GM19025 (cell line): ENCODE results near the gene RHBDL1.
"Not testable (repeated sequence)": the region's sequence is repeated elsewhere in the genome, so short reads cannot be mapped to it uniquely, and the experiment has no call there.

Source experiments
- ATAC-seq: cut with Tn5 transposase; IDR thresholded peaks from one replicate; pipeline ENCODE4 v1.9.1; 2021; ENCODE audit warnings: mild to moderate bottlenecking, low read depth, moderate library complexity; ENCODE audit not compliant: unreplicated experiment

The RHBDL1 gene

DNA sequence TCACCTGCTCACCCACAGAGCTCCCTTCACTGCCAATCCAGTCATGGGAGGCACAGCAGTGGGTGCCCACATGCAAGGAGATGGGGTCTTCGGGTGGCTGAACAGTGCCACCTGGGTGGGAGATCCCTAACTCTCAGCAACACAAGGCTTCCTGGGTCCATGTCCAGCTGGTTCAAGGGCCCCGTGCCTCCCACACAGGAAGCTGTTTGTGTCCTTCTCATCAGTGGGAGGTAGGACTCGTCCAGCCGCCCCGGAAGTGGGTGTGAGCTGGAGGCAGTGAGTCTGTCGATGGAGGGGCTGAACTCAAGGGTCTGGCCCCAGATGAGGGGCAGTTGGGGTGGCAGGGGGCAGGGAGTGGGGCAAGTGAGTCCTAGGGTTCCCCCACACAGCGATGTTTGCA, 28.6 kb downstream of the RHBDL1 start:
- ATAC-seq = no peak

DNA sequence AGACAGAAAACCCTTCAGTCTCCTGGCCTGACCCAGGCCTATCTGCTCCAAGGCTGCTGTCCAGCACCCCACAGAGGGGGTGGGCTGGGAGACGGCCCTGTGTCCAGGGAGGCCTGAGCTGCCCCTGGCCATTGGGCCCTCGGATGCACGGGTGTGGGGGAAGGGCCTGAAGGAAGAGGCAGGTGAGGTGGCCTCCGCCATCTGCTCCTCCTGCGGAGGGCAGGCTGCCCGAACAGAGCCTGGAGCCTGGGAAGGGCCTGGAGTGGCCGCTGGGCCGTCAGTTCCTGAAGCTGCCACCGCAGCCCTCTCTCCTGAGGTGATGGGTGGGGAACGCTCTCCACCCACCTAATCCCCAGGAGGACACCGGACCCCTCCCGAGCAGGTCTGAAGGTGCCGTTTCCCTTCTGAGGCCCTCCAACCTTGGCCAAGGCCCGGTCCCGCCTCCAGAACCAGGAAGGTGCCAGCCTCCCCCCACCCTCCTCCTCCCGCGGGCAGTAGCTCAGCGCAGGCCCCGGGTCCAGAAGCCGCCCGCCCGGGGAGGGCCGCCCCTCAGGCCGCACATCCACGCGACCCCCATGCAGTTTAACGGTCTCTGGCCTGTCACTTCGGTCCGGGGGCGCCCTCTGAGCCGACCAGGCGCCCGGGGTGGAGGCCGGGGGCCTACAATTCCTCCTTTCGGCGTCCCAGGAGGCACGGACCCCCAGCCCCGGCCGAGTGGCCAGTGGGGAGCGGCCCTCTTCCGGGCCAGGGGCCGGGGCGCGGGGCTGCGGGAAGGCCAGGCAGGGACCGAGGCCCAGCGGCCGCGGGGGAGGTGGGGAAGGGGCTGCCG, 29.3 kb downstream of the RHBDL1 start:
- ATAC-seq = no peak

DNA sequence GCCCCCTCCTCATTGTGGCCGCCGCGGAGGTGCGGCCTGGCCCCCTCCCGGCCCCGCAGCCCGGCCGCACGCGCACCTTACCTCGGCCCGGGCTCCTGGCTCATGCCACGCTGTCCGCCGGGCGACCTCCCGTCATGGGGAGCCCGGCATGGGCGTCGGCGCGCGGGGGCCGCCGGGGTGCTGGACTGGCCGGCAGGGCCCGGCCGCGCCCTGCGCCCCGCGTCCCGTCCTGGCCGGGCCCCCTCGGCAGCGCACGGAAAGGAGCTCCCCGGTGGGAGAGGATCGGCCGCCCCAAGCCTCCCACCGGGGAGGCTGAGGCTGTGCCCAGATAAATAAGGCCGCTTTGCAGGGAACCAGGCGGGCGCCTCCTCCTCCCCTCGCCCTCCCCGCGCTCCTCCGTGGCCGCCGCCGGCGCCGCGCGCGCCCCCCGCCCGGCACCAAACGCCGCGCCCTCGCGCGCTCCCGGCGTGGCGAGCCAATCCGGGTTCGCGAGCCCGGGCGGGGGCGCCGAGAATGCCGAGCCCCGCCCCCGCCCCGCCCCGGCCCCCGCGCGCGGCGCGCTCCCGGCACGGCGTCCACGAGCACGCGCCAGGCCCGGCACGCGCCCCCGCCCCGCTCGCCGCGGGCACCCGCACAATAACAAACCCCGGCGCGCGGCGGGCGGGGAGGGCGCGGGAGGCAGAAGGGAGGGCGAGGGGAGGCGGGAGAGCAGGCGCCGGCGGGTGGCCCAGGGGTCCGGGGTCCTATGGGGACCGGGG, 30.1 kb downstream of the RHBDL1 start, which contains the start of gene FBXL16:
TSS of gene FBXL16 (minus strand) at position 371 of the 758 bp plus-strand sequence. CDS start 8,396 bp downstream, outside the sequence.
- ATAC-seq = no peak

DNA sequence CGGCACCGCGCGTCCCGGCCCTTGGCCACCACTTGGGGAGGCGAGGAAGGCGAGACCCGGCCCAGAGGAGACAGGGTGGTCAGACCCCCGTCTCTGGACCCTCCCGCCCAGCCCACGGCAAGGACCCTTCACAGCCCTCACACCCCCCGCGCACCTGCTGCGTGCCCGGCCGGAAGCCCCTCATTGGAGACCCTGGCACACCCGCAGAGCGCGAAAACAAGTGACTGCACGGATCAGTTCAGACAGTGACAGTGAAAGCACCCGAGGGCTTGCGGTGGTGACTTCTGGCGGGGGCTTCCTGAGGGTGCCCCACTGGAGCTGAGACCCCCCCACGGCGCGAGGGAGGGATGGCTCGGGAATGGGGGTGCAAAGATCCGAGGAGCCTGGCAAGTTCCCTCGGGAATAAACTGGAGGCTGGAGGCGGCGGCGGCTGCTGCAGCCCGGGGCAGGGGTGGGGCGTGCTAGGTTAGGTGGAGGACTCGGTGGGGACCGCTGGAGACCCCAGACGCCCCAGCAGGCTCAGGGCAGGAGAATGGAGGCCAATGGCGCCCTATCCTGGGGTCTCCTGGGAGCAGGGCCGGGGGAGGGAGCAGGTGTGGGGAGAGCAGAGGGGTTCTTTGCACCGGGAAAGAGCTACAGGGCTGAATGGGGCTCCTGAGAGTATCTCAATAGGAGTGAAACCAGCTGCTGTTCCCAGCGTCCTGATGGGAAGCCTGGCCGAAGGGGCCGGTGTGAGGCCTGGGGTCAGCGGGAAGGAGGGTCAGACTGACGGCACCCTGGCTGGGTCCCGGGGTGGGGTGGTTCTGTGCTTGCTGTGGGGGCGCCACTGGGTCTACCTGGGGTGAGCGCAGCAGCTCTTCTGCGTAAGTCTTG, 31.0 kb downstream of the RHBDL1 start:
- no peak for ATAC-seq

DNA sequence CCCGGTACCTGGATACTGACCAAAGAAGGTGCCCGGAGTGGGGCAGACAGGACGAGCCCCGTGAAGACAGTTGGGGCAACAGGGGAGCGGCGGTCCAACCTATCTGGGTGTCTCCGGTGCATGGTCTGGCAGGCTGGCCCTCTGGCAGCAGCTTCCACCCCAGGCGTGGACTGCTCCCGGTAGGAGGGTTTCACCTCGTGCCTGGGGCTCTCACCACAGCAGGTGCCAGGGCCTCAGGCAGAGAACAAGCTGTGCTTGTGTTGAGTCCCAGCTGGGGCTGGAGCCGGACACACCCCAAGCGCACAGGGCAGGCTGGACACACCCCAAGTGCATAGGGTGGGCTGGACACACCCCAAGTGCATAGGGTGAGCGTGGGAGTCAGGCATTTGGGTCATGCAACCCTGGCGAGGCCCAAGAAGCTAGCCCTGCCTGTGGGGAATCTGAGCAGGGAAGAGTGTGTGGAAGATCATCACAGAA, 31.6 kb downstream of the RHBDL1 start:
- no peak for ATAC-seq

DNA sequence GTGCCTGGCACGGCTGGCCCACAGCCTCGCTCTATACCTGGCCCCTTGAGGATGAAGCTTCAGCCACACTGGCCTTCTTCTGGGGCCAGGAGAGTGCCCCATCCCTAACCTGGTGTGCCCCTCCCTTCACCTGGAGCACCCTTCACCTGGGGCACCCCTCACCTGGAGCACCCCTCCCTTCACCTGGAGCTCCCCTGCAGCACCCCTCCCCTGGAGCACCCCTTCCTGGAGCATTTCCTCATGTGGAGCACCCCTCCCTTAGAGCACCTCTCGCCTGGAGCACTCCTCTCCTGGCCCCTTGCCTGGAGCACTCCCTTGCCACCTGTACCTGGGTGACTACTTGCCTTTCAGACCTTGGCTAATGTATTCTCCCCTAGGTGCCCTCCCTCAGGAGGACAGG, 32.5 kb downstream of the RHBDL1 start:
- ATAC-seq = no peak

DNA sequence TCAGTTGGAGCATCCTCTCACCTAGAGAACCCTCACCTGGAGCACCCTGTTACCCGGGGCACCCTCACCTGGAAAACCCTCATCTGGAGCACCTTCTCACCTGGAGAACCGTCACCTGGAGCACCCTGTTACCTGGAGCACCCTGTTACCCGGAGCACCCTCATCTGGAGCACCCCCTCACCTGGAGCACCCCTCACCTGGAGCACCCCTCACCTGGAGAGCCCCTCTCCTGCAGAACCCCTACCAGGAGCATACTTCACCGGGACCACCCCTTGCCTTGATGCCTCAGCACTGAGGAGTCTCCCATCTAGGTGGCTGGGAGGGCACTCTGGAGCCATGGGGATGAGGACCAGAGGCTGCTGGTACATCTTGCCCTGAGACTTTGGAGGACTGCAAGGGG, 33.5 kb downstream of the RHBDL1 start:
- ATAC-seq = no peak

DNA sequence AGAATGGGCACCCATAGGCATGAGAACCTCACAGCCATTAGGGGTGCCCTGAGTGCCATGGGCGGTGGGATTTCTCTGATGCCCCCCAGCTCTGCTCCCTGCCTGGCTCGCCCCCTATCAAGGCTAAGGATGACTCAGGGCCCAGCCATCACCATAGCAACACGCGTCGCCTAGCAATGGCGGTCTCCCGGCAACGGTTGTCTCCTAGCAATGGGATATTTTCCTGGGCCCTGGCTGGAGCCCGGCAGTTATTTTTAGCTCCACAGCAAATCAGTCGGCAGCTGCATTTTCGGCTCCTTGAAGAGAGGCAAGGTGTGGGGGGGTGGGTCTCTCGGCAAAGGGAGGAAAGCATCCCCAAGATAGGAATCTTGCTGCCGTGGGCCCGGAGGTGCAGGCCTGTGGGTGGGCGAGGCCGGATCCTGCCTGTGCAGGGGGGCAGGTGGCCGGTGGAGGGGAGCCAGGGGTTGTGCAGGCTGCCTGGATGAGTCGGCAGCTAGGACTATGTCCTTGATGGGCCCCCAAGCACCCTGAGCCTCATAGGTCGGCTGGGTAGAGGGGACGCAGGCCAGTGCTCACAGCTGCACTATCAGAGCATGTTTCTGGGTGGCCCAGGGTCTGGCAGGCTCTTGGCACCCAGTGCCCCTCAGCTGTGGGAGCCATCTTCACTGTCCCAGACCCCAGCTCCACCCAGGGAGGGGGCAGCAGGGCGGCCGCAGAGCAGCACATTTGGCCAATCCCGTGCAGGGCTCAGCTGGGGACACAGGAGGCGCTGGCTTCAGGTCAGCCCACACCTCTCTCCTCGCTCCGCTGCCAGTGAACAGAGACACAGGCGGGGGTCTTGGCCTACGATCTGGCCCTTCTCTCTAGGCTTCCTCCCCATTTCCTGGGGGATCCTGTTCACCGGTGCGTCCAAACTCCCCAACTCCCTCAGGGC, 34.4 kb downstream of the RHBDL1 start:
- no peak for ATAC-seq

DNA sequence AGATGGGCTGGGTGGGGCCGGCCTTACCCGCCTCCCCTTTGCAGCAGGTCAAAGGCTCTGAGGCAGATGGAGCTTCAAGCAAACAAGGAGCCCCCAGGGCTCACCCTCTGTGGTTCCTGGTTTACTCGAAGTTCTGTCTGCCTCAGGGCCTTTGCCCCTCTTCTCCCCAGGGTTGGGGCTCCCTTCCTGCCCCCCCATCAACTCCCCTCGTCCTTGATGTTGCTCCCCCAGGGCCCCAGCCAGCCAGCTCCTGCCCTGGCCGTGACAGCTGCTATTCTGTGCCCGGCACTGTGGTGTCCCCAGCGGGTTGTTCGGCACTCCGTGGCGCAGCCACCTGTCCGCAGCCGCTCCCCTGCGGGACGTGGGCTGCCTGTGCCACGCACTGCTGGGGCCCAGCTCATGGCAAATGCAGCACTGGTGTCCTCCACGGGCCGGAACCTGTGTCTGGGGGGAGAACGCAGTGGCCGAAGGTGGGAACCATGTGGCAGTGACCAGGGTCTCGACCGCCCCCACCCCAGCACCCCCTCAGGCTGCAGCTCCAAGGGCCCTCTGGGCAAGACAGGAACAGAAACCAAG, 35.1 kb downstream of the RHBDL1 start:
- ATAC-seq = no peak

DNA sequence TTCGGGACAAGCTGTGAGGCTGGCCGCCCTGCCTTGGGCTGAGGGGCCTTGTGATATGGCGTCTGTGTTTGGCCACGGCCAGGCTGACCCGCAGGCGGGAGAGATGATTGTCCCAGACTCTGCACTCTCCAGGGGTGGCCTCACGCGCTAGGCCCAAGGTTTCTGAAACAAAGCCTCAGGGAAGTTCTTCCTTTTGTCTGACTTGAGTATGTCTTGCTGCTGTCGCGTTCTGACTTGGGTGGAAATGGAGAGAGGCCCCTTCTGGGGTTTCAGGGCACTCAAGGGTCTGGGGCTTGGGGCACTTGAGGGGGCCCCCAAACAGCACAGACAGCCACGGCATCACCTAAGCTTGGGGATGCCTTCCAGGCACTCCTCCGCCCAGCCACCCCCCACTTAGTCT, 35.6 kb downstream of the RHBDL1 start:
- no peak for ATAC-seq

DNA sequence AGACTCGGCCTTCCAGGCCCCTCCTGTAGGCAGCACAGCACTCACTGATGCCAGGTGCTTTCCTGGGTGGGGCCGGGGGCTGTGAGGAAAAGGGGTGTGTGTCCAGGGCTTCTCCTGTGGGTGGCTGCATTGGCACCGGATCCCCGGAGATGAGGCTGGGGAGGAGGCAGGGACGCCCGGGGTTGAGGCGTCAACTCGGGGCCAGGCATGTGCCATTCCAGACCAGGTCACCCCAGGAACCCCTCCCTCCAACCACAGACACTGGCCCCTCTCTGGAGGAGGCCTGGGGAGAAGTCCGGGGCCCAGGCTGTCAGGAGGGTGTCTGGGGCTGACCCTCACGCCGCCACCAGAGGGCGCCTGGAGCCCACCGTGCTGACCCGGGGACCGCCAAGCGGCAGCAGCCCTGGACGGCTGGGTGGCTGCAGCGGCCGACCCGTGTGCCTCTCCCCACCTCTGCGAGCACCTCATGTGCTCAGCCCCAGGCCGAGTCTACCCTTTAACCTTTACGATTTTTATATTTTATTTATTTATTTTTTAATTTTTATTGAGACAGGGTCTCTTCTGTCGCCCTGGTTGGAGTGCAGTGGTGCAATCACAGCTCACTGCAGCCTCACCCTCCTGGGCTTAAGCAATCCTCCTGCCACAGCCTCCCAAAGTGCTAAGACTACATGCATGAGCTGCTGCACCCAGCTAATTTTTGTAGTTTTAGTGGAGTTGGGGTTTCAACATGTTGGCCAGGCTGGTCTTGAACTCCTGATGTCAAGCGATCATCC, 36.3 kb downstream of the RHBDL1 start:
- ATAC-seq = no peak

DNA sequence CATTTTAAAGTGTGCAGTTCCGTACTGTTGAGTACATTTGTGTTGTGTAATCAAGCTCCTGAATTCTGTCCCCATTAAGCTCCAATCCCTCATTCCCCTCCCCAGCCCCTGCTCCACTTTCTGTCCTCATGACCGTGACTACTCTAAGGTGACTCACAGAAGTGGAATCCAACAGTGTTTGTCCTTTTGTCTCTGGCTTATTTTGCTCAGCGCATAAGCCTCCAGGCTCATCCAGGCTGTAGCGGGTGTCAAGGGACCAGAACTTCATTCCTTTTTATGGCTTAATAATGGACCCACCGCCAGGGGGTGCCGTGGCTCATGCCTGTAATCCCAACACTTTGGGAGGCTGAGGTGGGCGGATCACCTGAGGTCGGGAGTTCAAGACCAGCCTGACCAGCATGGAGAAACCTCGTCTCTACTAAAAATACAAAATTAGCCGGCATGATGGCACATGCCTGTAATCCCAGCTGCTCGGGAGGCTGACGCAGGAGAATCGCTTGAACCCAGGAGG, 37.3 kb downstream of the RHBDL1 start:
- not testable (repeated sequence) for ATAC-seq

DNA sequence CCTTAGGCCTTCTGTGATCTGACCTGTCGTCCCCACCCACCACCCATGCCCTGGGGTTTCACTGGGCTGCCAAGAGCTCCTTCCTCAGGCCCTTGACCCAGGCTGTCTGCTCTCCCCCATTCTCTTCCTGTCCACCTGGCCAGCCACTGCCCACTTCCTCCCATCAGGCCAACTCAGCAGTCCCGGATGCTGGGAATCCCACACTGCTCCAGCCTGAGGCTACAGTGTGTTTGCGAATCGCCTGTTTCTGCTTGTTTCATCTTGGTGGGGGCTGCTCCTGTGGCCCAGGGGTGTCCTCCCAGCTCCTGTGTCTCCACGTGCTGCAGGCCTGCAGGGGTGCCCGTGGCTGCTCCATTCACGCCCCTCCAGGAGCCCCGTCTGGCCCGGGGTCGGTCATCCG, 38.6 kb downstream of the RHBDL1 start:
- no peak for ATAC-seq

DNA sequence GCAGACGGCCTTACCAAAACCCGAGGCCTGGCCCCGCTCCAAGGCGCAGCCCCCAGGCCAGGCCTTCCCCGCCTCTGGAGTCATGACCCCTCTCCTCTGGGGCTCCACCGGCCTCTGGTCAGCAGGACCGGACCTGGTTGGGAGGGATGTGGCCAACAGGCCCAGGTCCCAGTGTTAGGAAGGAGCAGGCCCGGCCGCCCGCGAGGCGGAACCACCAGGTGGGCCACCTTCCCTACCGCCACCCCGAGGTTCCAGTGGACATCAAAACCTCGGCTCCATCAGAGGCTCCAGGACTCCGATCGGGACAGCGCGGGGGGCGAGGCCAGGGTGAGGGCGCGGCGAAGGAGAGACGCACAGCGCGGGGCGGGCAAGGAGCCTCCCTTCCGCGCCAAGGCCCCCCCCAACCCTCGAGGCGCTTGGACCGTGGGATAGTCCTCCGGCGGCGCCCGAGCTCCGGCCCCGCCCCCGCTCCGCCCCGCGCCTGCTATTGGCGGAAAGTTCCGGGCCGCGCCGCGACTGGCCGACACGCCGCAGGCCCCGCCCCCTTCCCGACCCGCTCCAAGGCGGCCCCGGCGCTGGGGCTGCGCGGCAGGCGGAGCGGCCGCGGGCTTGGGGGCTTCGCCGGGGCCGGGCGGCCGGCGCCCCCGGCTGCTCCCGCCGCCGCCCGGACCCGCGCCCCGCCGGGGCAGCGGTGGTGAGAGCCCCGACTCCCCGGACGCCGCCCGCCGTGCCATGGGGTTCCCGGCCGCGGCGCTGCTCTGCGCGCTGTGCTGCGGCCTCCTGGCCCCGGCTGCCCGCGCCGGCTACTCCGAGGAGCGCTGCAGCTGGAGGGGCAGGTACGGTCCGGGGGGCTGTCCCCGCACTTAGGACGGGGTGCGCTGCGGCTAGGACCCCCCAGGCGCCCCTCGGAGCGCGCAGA, 39.3 kb downstream of the RHBDL1 start, which contains the start of gene METRN:
TSS of gene METRN (plus strand) at position 561 of the 919 bp plus-strand sequence. CDS start at position 733, 172 bp downstream.
- ATAC-seq = peak; percentile 84

DNA sequence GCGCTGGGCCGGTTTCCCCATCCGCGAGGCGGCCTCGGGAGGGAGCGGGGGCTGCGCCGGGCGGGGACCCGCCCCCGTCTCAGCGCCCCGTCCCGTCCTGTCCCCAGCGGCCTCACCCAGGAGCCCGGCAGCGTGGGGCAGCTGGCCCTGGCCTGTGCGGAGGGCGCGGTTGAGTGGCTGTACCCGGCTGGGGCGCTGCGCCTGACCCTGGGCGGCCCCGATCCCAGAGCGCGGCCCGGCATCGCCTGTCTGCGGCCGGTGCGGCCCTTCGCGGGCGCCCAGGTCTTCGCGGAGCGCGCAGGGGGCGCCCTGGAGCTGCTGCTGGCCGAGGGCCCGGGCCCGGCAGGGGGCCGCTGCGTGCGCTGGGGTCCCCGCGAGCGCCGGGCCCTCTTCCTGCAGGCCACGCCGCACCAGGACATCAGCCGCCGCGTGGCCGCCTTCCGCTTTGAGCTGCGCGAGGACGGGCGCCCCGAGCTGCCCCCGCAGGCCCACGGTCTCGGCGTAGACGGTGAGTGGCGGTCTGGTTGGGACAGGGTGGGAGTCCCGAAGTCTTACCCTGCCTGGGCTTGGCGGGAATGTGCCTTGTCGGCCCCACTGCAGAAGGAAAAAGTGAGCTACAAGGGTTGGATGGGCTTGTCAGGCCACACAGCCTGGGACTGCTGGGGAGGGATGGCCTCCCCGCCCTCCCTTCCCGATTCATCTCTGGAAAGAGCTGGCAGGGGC, 40.2 kb downstream of the RHBDL1 start:
- ATAC-seq = peak; percentile 8

DNA sequence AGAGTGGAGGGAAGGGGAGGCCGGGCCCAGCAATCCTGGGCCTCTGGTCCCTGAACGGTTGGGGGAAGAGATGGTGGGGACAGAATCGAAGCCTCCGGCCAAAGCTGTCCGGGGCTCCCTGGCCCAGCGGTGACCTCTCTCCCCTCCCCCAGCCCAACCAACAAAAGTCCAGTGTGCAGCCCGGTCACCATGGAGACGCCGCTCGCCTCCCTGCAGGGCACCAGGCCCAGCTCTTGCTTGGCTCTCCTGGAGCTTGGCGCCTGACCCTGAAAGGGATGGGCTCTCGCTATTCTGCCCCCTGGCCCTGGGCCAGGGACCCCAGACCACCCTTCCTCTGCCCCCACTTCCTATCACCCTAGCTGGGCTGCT, 40.7 kb downstream of the RHBDL1 start:
- no peak for ATAC-seq
